Panc1 (cell line): ENCODE data around the gene EPHB1. TPM values are rescaled to one million over a fixed set of nuclear protein-coding genes. Genes with fewer than 3 reads are reported as not detected.

Experiments
- ATAC-seq: fragments of 200-7000 bp; cut with Tn5 transposase; 2 replicates; pipeline ENCODE4 v1.9.1; 2020; ENCODE audit warnings: mild to moderate bottlenecking, moderate library complexity
- BruUV-seq: library from RNA; stranded (reverse); fragments of 400-500 nt; replicated peaks from 2 replicates; lab custom pipeline; 2021; lab: Mats Ljungman, UMichigan
- CTCF ChIA-PET: fragments of 300-600 bp; sonication (Branson Sonifier 250); formaldehyde crosslinking; loops from one replicate; lab custom pipeline; 2022; ENCODE audit warnings: antibody characterized with exemption; lab: Charles Lee
- POLR2A ChIA-PET: fragments of 300-600 bp; sonication (Branson Sonifier 250); formaldehyde crosslinking; loops from one replicate; lab custom pipeline; 2022; ENCODE audit warnings: antibody characterized with exemption; lab: Charles Lee
- DNase-seq: peaks from one replicate; pipeline ENCODE4 v3.0.0-alpha.2; 2010; ENCODE audit warnings: low read depth, low spot score
- H3K27ac ChIP-seq: 2 replicates; pipeline ENCODE4 v1.5.1; 2011; ENCODE audit warnings: mild to moderate bottlenecking, low read length, inconsistent platforms
- H3K27me3 ChIP-seq: fragments of 200-500 bp; sonication (Bioruptor generic); 2 replicates; pipeline ENCODE4 v1.6.0; 2014; ENCODE audit warnings: low read length, inconsistent platforms; ENCODE audit not compliant: control insufficient read depth, insufficient read depth
- H3K36me3 ChIP-seq: fragments of 200-500 bp; sonication (Bioruptor generic); 2 replicates; pipeline ENCODE4 v1.5.1; 2014; ENCODE audit warnings: inconsistent platforms, mild to moderate bottlenecking, low read length, moderate library complexity; ENCODE audit not compliant: control insufficient read depth, insufficient read depth
- H3K4me1 ChIP-seq: 2 replicates; pipeline ENCODE4 v1.5.1; 2011; ENCODE audit warnings: inconsistent platforms, mild to moderate bottlenecking, low read length, moderate library complexity; ENCODE audit not compliant: control insufficient read depth, insufficient read depth
- H3K4me3 ChIP-seq, 2 experiments: 2 replicates each; pipeline ENCODE4 v1.5.1; 2011 to 2012; ENCODE audit warnings: low read depth in 2 of 2, low read length in 2 of 2, mild to moderate bottlenecking in 2 of 2, inconsistent platforms in 1 of 2, moderate library complexity in 1 of 2
- H3K9me3 ChIP-seq: fragments of 200-500 bp; sonication (Bioruptor generic); 2 replicates; pipeline ENCODE4 v1.5.1; 2014; ENCODE audit warnings: low read depth, mild to moderate bottlenecking, inconsistent platforms, low read length, moderate library complexity; ENCODE audit not compliant: control insufficient read depth, insufficient read depth
- POLR2AphosphoS5 ChIP-seq: IDR thresholded peaks from 2 replicates; pipeline ENCODE4 v1.6.1; 2012; ENCODE audit warnings: mild to moderate bottlenecking, low read depth, low read length, moderate library complexity
- SIN3A ChIP-seq: IDR thresholded peaks from 2 replicates; pipeline ENCODE4 v1.6.1; 2012; ENCODE audit warnings: low read depth, mild to moderate bottlenecking, low read length, moderate library complexity, borderline replicate concordance; ENCODE audit not compliant: insufficient read depth
- TCF7L2 ChIP-seq: IDR thresholded peaks from 2 replicates; pipeline ENCODE4 v1.6.1; 2011; ENCODE audit warnings: mild to moderate bottlenecking, low read depth, low read length, inconsistent platforms
- in situ Hi-C: cut with HindIII; loops from 2 replicates; pipeline ENCODE4 v1.10.0; 2016; ENCODE audit warnings: low sequenced_read_pairs, low pct_unique_long_range_greater_than_20kb
- intact Hi-C: fragments of 100-400 bp; cut with micrococcal nuclease; formaldehyde crosslinking; loops from one replicate; pipeline ENCODE4 v1.10.0; 2022; ENCODE audit not compliant: unreplicated experiment
- total RNA-seq: library from RNA; stranded (reverse); gene quantifications from one replicate; pipeline ENCODE4 v1.2.1, GENCODE V29; 2021; ENCODE audit not compliant: unreplicated experiment
- TF ChIP-seq, protein P1 (sequence below), 2 experiments: IDR thresholded peaks; 2 replicates each; pipeline ENCODE4 v1.6.1; 2011 to 2012; ENCODE audit warnings: low read depth in 2 of 2, control low read depth in 1 of 2, low read length in 1 of 2, mild to moderate bottlenecking in 1 of 2, moderate library complexity in 1 of 2; ENCODE audit not compliant: insufficient read depth in 1 of 2
- TF ChIP-seq, protein P2 (sequence below): fragments of 450-650 bp; IDR thresholded peaks from 2 replicates; pipeline ENCODE4 v1.5.1; 2017; ENCODE audit warnings: mild to moderate bottlenecking

Gene EPHB1
- total RNA-seq, 1 experiment from 2014 or later, result 0.46 TPM

DNA sequence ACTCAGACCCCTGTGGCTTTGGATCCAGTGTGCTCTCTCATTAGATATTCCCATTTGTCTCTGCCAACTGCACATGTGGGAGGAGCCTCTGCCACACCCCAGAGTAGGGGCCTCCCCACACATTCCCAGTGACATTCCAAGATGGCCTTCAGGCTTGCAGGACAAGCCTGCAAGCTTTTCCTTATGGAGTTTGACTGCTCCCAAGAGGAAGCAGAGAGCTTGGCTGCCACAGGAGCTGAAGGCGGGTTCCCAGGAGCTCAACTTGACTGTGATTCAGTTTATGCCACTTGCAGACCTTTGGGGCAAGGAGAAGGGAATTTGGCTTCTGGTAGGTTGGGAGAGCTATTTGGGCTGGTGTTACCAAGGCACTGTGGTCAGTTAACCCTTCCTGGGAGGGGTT lies 22.5 kb upstream of the EPHB1 start:
- H3K27me3 ChIP-seq, result peaks cover 5% of the 10 kb centered on the region
- ATAC-seq (no peak), DNase-seq (no peak)
- no peak overlapping the region for H3K27ac ChIP-seq
- POLR2A ChIA-PET, result no interaction called here
- TF ChIP-seq POLR2AphosphoS5, result no peak
- TF ChIP-seq, protein P1, sequence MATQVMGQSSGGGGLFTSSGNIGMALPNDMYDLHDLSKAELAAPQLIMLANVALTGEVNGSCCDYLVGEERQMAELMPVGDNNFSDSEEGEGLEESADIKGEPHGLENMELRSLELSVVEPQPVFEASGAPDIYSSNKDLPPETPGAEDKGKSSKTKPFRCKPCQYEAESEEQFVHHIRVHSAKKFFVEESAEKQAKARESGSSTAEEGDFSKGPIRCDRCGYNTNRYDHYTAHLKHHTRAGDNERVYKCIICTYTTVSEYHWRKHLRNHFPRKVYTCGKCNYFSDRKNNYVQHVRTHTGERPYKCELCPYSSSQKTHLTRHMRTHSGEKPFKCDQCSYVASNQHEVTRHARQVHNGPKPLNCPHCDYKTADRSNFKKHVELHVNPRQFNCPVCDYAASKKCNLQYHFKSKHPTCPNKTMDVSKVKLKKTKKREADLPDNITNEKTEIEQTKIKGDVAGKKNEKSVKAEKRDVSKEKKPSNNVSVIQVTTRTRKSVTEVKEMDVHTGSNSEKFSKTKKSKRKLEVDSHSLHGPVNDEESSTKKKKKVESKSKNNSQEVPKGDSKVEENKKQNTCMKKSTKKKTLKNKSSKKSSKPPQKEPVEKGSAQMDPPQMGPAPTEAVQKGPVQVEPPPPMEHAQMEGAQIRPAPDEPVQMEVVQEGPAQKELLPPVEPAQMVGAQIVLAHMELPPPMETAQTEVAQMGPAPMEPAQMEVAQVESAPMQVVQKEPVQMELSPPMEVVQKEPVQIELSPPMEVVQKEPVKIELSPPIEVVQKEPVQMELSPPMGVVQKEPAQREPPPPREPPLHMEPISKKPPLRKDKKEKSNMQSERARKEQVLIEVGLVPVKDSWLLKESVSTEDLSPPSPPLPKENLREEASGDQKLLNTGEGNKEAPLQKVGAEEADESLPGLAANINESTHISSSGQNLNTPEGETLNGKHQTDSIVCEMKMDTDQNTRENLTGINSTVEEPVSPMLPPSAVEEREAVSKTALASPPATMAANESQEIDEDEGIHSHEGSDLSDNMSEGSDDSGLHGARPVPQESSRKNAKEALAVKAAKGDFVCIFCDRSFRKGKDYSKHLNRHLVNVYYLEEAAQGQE (IDR thresholded peaks at IDR 0.05; ENCODE audit: insufficient read depth in 1 of 2, low read depth in 2 of 2, low read length in 1 of 2), result no peak
- no peak for TF ChIP-seq SIN3A
- TF ChIP-seq, protein P2, sequence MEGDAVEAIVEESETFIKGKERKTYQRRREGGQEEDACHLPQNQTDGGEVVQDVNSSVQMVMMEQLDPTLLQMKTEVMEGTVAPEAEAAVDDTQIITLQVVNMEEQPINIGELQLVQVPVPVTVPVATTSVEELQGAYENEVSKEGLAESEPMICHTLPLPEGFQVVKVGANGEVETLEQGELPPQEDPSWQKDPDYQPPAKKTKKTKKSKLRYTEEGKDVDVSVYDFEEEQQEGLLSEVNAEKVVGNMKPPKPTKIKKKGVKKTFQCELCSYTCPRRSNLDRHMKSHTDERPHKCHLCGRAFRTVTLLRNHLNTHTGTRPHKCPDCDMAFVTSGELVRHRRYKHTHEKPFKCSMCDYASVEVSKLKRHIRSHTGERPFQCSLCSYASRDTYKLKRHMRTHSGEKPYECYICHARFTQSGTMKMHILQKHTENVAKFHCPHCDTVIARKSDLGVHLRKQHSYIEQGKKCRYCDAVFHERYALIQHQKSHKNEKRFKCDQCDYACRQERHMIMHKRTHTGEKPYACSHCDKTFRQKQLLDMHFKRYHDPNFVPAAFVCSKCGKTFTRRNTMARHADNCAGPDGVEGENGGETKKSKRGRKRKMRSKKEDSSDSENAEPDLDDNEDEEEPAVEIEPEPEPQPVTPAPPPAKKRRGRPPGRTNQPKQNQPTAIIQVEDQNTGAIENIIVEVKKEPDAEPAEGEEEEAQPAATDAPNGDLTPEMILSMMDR, result no peak
- TF ChIP-seq TCF7L2, result no peak
- no peaks in the 10 kb centered on the region for H3K4me1 ChIP-seq
- in situ Hi-C loops (no loop called here), intact Hi-C loops (no loop called here)
- no TSS peak for BruUV-seq
- no peaks in the 10 kb centered on the region for H3K9me3 ChIP-seq
- no peaks in the 10 kb centered on the region for H3K36me3 ChIP-seq
- H3K4me3 ChIP-seq, result no peak overlapping the region
- CTCF ChIA-PET, result interaction anchor here (1.0 kb wide), 1 partner anchor 17 kb away, joined by 3 read pairs; no protein-coding TSS in a partner anchor

DNA sequence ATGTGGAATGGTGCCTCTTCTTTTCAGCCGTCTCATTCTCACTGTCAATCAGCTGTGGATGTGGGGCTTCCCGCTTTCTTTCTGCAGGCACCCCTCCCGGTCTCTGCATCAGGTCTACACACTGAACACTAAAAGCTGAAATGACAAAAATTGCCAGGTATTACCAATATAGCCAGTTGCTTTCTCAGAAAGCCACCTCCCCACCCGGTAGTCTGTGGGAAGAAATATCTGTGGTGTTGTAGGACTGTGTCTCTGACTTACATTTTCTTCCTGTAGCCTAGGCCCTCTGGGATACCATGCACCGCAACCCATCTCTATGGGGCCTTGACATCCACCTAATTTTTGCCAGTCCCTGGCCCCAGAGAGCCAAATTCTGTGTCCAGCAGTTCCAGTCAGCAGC lies 19.2 kb upstream of the EPHB1 start:
- TF ChIP-seq, protein P2, result no peak
- TF ChIP-seq, protein P1 (IDR thresholded peaks at IDR 0.05; ENCODE audit: insufficient read depth in 1 of 2, low read depth in 2 of 2, low read length in 1 of 2), result no peak
- TF ChIP-seq POLR2AphosphoS5, result no peak
- TF ChIP-seq SIN3A, result no peak
- TF ChIP-seq TCF7L2, result no peak
- H3K27ac ChIP-seq, result no peak overlapping the region
- DNase-seq (no peak), ATAC-seq (no peak)
- BruUV-seq, result no TSS peak
- H3K4me1 ChIP-seq, result no peaks in the 10 kb centered on the region
- in situ Hi-C loops (no loop called here), intact Hi-C loops (no loop called here)
- ChIA-PET CTCF (no interaction called here), POLR2A (no interaction called here)
- H3K27me3 ChIP-seq, result peaks cover 8% of the 10 kb centered on the region
- no peaks in the 10 kb centered on the region for H3K36me3 ChIP-seq
- no peak overlapping the region for H3K4me3 ChIP-seq
- H3K9me3 ChIP-seq, result no peaks in the 10 kb centered on the region
